Fibroblast of mammary gland (primary cell): ENCODE measurements around the gene HNRNPM.

Experiments
- DNase-seq: peaks from one replicate; pipeline ENCODE4 v3.0.0-alpha.2; 2010; ENCODE audit warnings: low read depth
- H3K4me3 ChIP-seq: 2 replicates; pipeline ENCODE4 v1.5.1; 2011; ENCODE audit warnings: low read depth, mild to moderate bottlenecking, low read length, moderate library complexity; ENCODE audit not compliant: control insufficient read depth
- CTCF ChIP-seq: conservative IDR thresholded peaks from 2 replicates; pipeline ENCODE4 v1.5.1; 2011; ENCODE audit warnings: low read depth, low read length, inconsistent platforms; ENCODE audit not compliant: control insufficient read depth, insufficient read depth

Gene HNRNPM

GRCh38 chr19:8526345-8527091, 81.7 kb downstream of the HNRNPM start:
- DNase-seq, result peak; percentile 87
- no peak for TF ChIP-seq CTCF
- H3K4me3 ChIP-seq, result peak overlapping the region; percentile 71

- no peak overlapping the region for H3K4me3 ChIP-seq
- TF ChIP-seq CTCF, result no peak
- no peak for DNase-seq
Measured at GRCh38 chr19:8528500-8528899, 83.7 kb downstream of the HNRNPM start.

- DNase-seq, result no peak
- H3K4me3 ChIP-seq, result no peak overlapping the region
- TF ChIP-seq CTCF, result no peak
Measured at GRCh38 chr19:8529369-8530006, 84.7 kb downstream of the HNRNPM start.

- no peak for TF ChIP-seq CTCF
- no peak for DNase-seq
- no peak overlapping the region for H3K4me3 ChIP-seq
Measured at GRCh38 chr19:8530061-8530679, 85.4 kb downstream of the HNRNPM start.

- DNase-seq, result no peak
- H3K4me3 ChIP-seq, result no peak overlapping the region
- no peak for TF ChIP-seq CTCF
Measured at GRCh38 chr19:8531470-8531869, 86.7 kb downstream of the HNRNPM start.

GRCh38 chr19:8532225-8532624, 87.5 kb downstream of the HNRNPM start:
- TF ChIP-seq CTCF, result no peak
- DNase-seq, result no peak
- H3K4me3 ChIP-seq, result no peak overlapping the region
